ENCODE data around the gene CD3G. TPM values are rescaled to one million over a fixed set of nuclear protein-coding genes. Genes with fewer than 3 reads are reported as not detected.

CD3G gene
- total and polyA plus RNA-seq, 2 experiments from 2014 or later: not detected

DNA sequence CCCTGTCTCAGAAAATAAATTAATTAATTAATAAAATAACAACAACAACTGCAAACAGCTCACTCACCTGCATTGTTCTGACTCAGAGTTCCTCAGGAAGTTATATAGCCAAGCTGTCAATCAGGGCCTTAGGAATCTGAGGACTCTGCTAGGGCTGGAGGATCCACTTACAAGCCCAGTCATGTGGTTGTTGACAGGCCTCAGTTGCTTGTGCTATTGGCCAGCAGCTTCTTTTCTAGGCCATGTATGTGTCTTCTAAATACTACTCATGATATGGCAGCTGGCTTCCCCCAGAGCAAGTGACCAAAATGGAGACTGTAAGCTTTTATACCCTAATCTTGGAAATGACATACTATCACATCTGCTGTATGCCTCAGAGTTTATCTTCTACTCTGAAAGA is 36.4 kb downstream of the CD3G start:
- H3K9me3 ChIP-seq (ENCODE audit: low read depth): no peaks in the 10 kb centered on the region
- DNase-seq: no peak
- H2AFZ ChIP-seq: no peak overlapping the region
- H3F3A ChIP-seq (ENCODE audit: insufficient read depth): no peaks in the 10 kb centered on the region
- H3K4me3 ChIP-seq: no peak overlapping the region
- TF ChIP-seq EZH2 (IDR thresholded peaks at IDR 0.05; ENCODE audit: insufficient read depth, poor library complexity, severe bottlenecking): no peak
- TF ChIP-seq EZH2phosphoT487 (IDR thresholded peaks at IDR 0.05; ENCODE audit: insufficient read depth, low read depth): no peak
- H3K4me1 ChIP-seq (ENCODE audit: insufficient read depth): no peaks in the 10 kb centered on the region
- no peaks in the 10 kb centered on the region for H3K79me2 ChIP-seq (ENCODE audit: insufficient read depth)
- no peaks in the 10 kb centered on the region for H4K20me1 ChIP-seq (ENCODE audit: insufficient read depth)
- no peak overlapping the region for H3K27ac ChIP-seq
- peaks cover 67% of the 10 kb centered on the region for H3K36me3 ChIP-seq (ENCODE audit: low read depth)
- H3K4me2 ChIP-seq (ENCODE audit: unreplicated experiment): no peak overlapping the region
- H3K9me2 ChIP-seq (ENCODE audit: insufficient read depth): no peaks in the 10 kb centered on the region
- no peak overlapping the region for H3K9ac ChIP-seq
- H3K27me3 ChIP-seq (replicated peaks; ENCODE audit: insufficient read depth): no peaks in the 10 kb centered on the region
- in situ Hi-C loops (cut with MboI): no loop called here

DNA sequence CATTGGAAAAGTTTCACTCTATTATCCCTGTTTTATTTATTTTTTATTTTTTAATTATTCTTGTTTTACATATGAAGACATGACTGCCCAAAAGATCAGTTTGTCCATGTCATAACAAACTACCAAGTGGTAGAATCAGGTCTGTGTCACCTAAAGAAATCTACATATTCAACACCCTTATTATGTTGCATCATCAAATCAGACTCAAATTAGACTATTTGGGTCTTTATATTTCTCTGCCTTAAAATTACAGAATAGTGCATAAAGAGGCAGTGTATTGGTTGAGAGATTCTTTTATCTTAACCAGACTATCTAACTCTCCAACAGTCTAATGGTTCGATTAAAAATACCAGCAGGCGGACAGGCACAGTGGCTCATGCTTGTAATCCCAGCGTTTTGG is 38.8 kb downstream of the CD3G start:
- WGBS, 2 experiments (ENCODE audit: low coverage in 1 of 2, low lambda C conversion rate in 2 of 2, missing lambda C conversion rate in 2 of 2): 97 to 98% methylated on average over 3 of the region's 3 CpGs
- no peak for TF ChIP-seq EZH2phosphoT487 (IDR thresholded peaks at IDR 0.05; ENCODE audit: insufficient read depth, low read depth)
- TF ChIP-seq EZH2 (IDR thresholded peaks at IDR 0.05; ENCODE audit: insufficient read depth, poor library complexity, severe bottlenecking): no peak
- H3K79me2 ChIP-seq (ENCODE audit: insufficient read depth): no peaks in the 10 kb centered on the region
- no peak overlapping the region for H3K4me2 ChIP-seq (ENCODE audit: unreplicated experiment)
- no peaks in the 10 kb centered on the region for H3K27me3 ChIP-seq (replicated peaks; ENCODE audit: insufficient read depth)
- no peak for DNase-seq
- no peak overlapping the region for H3K4me3 ChIP-seq
- H3K27ac ChIP-seq: no peak overlapping the region
- H3K9me2 ChIP-seq (ENCODE audit: insufficient read depth): no peaks in the 10 kb centered on the region
- H4K20me1 ChIP-seq (ENCODE audit: insufficient read depth): no peaks in the 10 kb centered on the region
- peaks cover 71% of the 10 kb centered on the region for H3K36me3 ChIP-seq (ENCODE audit: low read depth)
- no peaks in the 10 kb centered on the region for H3K4me1 ChIP-seq (ENCODE audit: insufficient read depth)
- no peaks in the 10 kb centered on the region for H3F3A ChIP-seq (ENCODE audit: insufficient read depth)
- H3K9ac ChIP-seq: no peak overlapping the region
- no peak overlapping the region for H2AFZ ChIP-seq
- in situ Hi-C loops (cut with MboI): no loop called here
- no peaks in the 10 kb centered on the region for H3K9me3 ChIP-seq (ENCODE audit: low read depth)

DNA sequence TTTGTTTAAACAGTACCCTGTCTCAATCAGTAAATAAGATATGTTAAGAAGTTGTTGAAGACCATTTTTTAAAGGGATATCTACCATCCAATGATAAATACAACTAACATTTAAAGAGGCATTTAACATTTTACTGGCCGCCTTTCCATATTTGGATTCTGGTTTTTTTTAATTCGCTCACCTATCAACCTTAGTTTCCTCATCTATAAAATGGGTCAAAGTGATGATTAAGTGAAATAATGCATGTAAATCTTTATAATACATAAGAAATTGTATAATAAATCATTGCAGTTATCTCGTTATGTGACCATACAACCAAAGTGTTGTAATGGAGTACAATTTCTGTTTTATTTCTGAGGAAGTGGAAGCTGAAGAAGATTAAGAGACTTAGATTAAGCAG is 39.5 kb downstream of the CD3G start:
- H3F3A ChIP-seq (ENCODE audit: insufficient read depth): no peaks in the 10 kb centered on the region
- peaks cover 71% of the 10 kb centered on the region for H3K36me3 ChIP-seq (ENCODE audit: low read depth)
- no peaks in the 10 kb centered on the region for H3K9me3 ChIP-seq (ENCODE audit: low read depth)
- no peaks in the 10 kb centered on the region for H3K4me1 ChIP-seq (ENCODE audit: insufficient read depth)
- no peaks in the 10 kb centered on the region for H3K79me2 ChIP-seq (ENCODE audit: insufficient read depth)
- H3K27me3 ChIP-seq (replicated peaks; ENCODE audit: insufficient read depth): no peaks in the 10 kb centered on the region
- no peak for DNase-seq
- no peak overlapping the region for H3K9ac ChIP-seq
- H2AFZ ChIP-seq: no peak overlapping the region
- TF ChIP-seq EZH2 (IDR thresholded peaks at IDR 0.05; ENCODE audit: insufficient read depth, poor library complexity, severe bottlenecking): no peak
- TF ChIP-seq EZH2phosphoT487 (IDR thresholded peaks at IDR 0.05; ENCODE audit: insufficient read depth, low read depth): no peak
- WGBS, 2 experiments (ENCODE audit: low coverage in 1 of 2, low lambda C conversion rate in 2 of 2, missing lambda C conversion rate in 2 of 2): 89 to 92% methylated on average over 3 of the region's 3 CpGs
- no peaks in the 10 kb centered on the region for H3K9me2 ChIP-seq (ENCODE audit: insufficient read depth)
- in situ Hi-C loops (cut with MboI): no loop called here
- no peak overlapping the region for H3K4me3 ChIP-seq
- no peaks in the 10 kb centered on the region for H4K20me1 ChIP-seq (ENCODE audit: insufficient read depth)
- no peak overlapping the region for H3K4me2 ChIP-seq (ENCODE audit: unreplicated experiment)
- no peak overlapping the region for H3K27ac ChIP-seq

DNA sequence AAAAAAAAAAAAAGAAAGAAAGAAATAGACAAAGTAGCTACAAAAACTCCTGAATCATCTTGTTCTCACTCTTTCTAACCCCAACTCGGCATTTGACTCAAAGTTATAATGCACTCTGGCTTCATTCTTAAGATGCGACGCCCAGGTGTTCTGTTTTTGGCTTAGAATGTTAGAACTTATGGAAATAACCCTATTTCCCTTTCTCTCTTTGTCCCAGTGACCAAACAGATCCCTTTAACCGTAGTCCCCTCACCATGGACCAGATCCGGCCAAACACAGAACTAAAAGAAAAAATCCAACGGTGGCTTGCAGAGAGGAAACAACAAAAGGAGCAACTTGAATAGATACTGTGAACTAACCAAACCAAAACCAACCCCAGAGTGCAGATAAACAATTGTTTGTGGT is 52.0 kb downstream of the CD3G start:
- Histone ChIP-seq H2AFZ (no peak overlapping the region), H3K4me1 (ENCODE audit: insufficient read depth) (0 out of 2 replicates have a peak, but pooled peaks cover 3% of the 10 kb centered on the region), H3K9me3 (ENCODE audit: low read depth) (no peaks in the 10 kb centered on the region), H3K4me2 (ENCODE audit: unreplicated experiment) (no peak overlapping the region), H3K9me2 (ENCODE audit: insufficient read depth) (no peaks in the 10 kb centered on the region), H3K4me3 (no peak overlapping the region), H4K20me1 (ENCODE audit: insufficient read depth) (no peaks in the 10 kb centered on the region), H3F3A (ENCODE audit: insufficient read depth) (peaks cover 36% of the 10 kb centered on the region), H3K9ac (no peak overlapping the region), H3K36me3 (ENCODE audit: low read depth) (peaks cover 42% of the 10 kb centered on the region; the same call in 1 of the 2 replicates), H3K27me3 (replicated peaks; ENCODE audit: insufficient read depth) (no peaks in the 10 kb centered on the region), H3K79me2 (ENCODE audit: insufficient read depth) (no peaks in the 10 kb centered on the region), H3K27ac (no peak overlapping the region)
- in situ Hi-C loops (cut with MboI): no loop called here
- 89 to 90% methylated on average over 6 of the region's 6 CpGs for WGBS, 2 experiments (ENCODE audit: low coverage in 1 of 2, low lambda C conversion rate in 2 of 2, missing lambda C conversion rate in 2 of 2)
- DNase-seq: no peak
- TF ChIP-seq EZH2 (IDR thresholded peaks at IDR 0.05; ENCODE audit: insufficient read depth, poor library complexity, severe bottlenecking) (no peak), EZH2phosphoT487 (IDR thresholded peaks at IDR 0.05; ENCODE audit: insufficient read depth, low read depth) (no peak)

DNA sequence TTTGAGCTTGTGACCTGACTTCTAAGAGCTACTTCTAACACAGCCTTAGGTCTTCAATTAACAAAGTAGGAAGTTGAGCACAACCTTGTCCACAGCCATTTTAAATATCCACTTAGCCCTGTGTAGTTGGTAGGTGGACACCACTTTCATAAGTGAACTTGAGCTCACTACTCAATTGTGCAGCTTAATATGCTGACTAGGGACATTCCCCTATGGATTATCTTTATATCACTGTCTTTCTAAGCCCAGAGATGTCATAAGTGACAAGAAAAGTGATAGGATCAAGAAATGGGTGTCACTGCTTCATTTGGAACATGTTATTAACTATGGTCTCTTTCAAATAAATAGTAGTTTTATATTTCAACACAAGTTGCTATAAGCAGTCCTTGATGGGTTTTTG is 53.3 kb downstream of the CD3G start:
- H2AFZ ChIP-seq: no peak overlapping the region
- H3K79me2 ChIP-seq (ENCODE audit: insufficient read depth): peaks cover 9% of the 10 kb centered on the region; the same call in 1 of the 2 replicates
- in situ Hi-C loops (cut with MboI): no loop called here
- DNase-seq: no peak
- H3K4me2 ChIP-seq (ENCODE audit: unreplicated experiment): no peak overlapping the region
- peaks cover 38% of the 10 kb centered on the region for H3F3A ChIP-seq (ENCODE audit: insufficient read depth)
- H3K9me3 ChIP-seq (ENCODE audit: low read depth): no peaks in the 10 kb centered on the region
- no peak overlapping the region for H3K27ac ChIP-seq
- TF ChIP-seq EZH2 (IDR thresholded peaks at IDR 0.05; ENCODE audit: insufficient read depth, poor library complexity, severe bottlenecking): no peak
- no peak for TF ChIP-seq EZH2phosphoT487 (IDR thresholded peaks at IDR 0.05; ENCODE audit: insufficient read depth, low read depth)
- no peaks in the 10 kb centered on the region for H3K27me3 ChIP-seq (replicated peaks; ENCODE audit: insufficient read depth)
- no peak overlapping the region for H3K4me3 ChIP-seq
- peaks cover 3% of the 10 kb centered on the region; the same call in 1 of the 2 replicates for H3K4me1 ChIP-seq (ENCODE audit: insufficient read depth)
- no peaks in the 10 kb centered on the region for H3K9me2 ChIP-seq (ENCODE audit: insufficient read depth)
- no peaks in the 10 kb centered on the region for H4K20me1 ChIP-seq (ENCODE audit: insufficient read depth)
- H3K36me3 ChIP-seq (ENCODE audit: low read depth): peaks cover 35% of the 10 kb centered on the region; the same call in 1 of the 2 replicates
- H3K9ac ChIP-seq: 0 out of 2 replicates have a peak overlapping the region, but pooled peaks have one; percentile 3

All from GM23248 (cell line).